H1 (cell line): ENCODE results near the gene RIMKLA. TPM values are rescaled to one million over a fixed set of nuclear protein-coding genes. Genes with fewer than 3 reads are reported as not detected.

Experiments used
- CTCF ChIA-PET: fragments of 300-600 bp; sonication (Branson Sonifier 250); formaldehyde crosslinking; loops from one replicate; lab custom pipeline; 2021; ENCODE audit not compliant: partially characterized antibody; lab: Charles Lee
- POLR2A ChIA-PET: fragments of 300-600 bp; sonication (Branson Sonifier 250); formaldehyde crosslinking; loops from one replicate; lab custom pipeline; 2021; ENCODE audit warnings: inconsistent platforms; ENCODE audit not compliant: partially characterized antibody; lab: Charles Lee
- DNase-seq, 2 experiments: peaks; one replicate each; pipeline versions ENCODE4 v3.0.0 to v3.0.0-alpha.2; 2010 to 2022; ENCODE audit warnings: low spot score in 2 of 2, low read depth in 1 of 2, mixed read lengths in 1 of 2
- FAIRE-seq: peaks from 2 replicates; lab custom pipeline; 2011; peaks lifted over from hg19 to GRCh38; lab: Jason Lieb, UNC
- H2AFZ ChIP-seq: 2 replicates; pipeline ENCODE4 v1.8.1; 2012; ENCODE audit warnings: low read length, inconsistent platforms
- H2AK5ac ChIP-seq: 2 replicates; pipeline ENCODE4 v1.6.1; 2013; ENCODE audit warnings: low read depth, low read length
- H2BK120ac ChIP-seq: replicated peaks from 2 replicates; pipeline ENCODE3; 2013; ENCODE audit warnings: low read depth, low read length, inconsistent platforms
- H2BK12ac ChIP-seq: 2 replicates; pipeline ENCODE4 v1.6.1; 2013; ENCODE audit warnings: low read depth, low read length
- H2BK15ac ChIP-seq: 2 replicates; pipeline ENCODE4 v1.6.1; 2013; ENCODE audit warnings: low read length
- H2BK20ac ChIP-seq: 2 replicates; pipeline ENCODE4 v1.6.1; 2013; ENCODE audit warnings: low read length
- H2BK5ac ChIP-seq: 2 replicates; pipeline ENCODE4 v1.6.1; 2013; ENCODE audit warnings: low read depth, low read length
- H3K14ac ChIP-seq: 2 replicates; pipeline ENCODE4 v1.6.1; 2013; ENCODE audit warnings: inconsistent platforms; ENCODE audit not compliant: insufficient read length
- H3K18ac ChIP-seq: 2 replicates; pipeline ENCODE4 v1.6.1; 2013; ENCODE audit warnings: low read length; ENCODE audit errors: extremely low read depth
- H3K23ac ChIP-seq: 2 replicates; pipeline ENCODE4 v1.6.1; 2013; ENCODE audit warnings: inconsistent platforms; ENCODE audit not compliant: insufficient read length
- H3K23me2 ChIP-seq: 2 replicates; pipeline ENCODE4 v1.6.1; 2013; ENCODE audit warnings: low read depth, low read length
- H3K27ac ChIP-seq: 2 replicates; pipeline ENCODE4 v1.6.1; 2011; ENCODE audit warnings: low read depth, low read length, inconsistent platforms
- H3K27me3 ChIP-seq, 4 experiments: replicated peaks in 1 of 4; 1 replicate in 1 of 4; 2 replicates in 3 of 4; pipeline versions ENCODE4 v1.6.1 to v1.8.1; 2011 to 2013; ENCODE audit warnings: low read length in 3 of 4, mild to moderate bottlenecking in 3 of 4, inconsistent platforms in 2 of 4, mixed read lengths in 2 of 4, moderate library complexity in 1 of 4; ENCODE audit not compliant: control insufficient read depth in 3 of 4, insufficient read depth in 3 of 4; ENCODE audit errors: extremely low read depth in 1 of 4
- H3K36me3 ChIP-seq, 4 experiments: 2 replicates each; pipeline versions ENCODE4 v1.6.1 to v1.8.1; 2011 to 2013; ENCODE audit warnings: mild to moderate bottlenecking in 4 of 4, low read length in 3 of 4, moderate library complexity in 2 of 4, control low read depth in 1 of 4, inconsistent platforms in 1 of 4; ENCODE audit not compliant: insufficient read depth in 4 of 4, control insufficient read depth in 2 of 4
- H3K4ac ChIP-seq: replicated peaks from 2 replicates; pipeline ENCODE3; 2013; ENCODE audit warnings: low read length, low read depth, mixed read lengths, inconsistent platforms; ENCODE audit not compliant: insufficient read length
- H3K4me1 ChIP-seq, 4 experiments: replicated peaks in 1 of 4; 1 replicate in 1 of 4; 2 replicates in 3 of 4; pipeline versions ENCODE4 v1.6.1 to v1.8.1; 2011 to 2013; ENCODE audit warnings: low read length in 3 of 4, inconsistent platforms in 2 of 4, mixed read lengths in 1 of 4; ENCODE audit not compliant: insufficient read depth in 4 of 4, control insufficient read depth in 3 of 4
- H3K4me2 ChIP-seq, 2 experiments: 2 replicates each; pipeline versions ENCODE4 v1.6.1 to v1.8.1; 2011 to 2013; ENCODE audit warnings: low read depth in 2 of 2, low read length in 2 of 2, control low read depth in 1 of 2, inconsistent platforms in 1 of 2, mild to moderate bottlenecking in 1 of 2; ENCODE audit not compliant: insufficient read depth in 1 of 2
- H3K4me3 ChIP-seq, 4 experiments: fragments of 200-600, 300-600 bp in 1 of 4; sonication (generic), shearing (Covaris generic), sonication (Bioruptor Twin) in 1 of 4; 2 replicates each; pipeline versions ENCODE4 v1.5.1 to v1.8.1; 2011 to 2016; ENCODE audit warnings: low read length in 4 of 4, low read depth in 3 of 4, control low read depth in 2 of 4, inconsistent platforms in 2 of 4, mild to moderate bottlenecking in 2 of 4, mixed read lengths in 1 of 4, moderate library complexity in 1 of 4; ENCODE audit not compliant: insufficient read depth in 2 of 4; ENCODE audit errors: extremely low read depth in 1 of 4
- H3K56ac ChIP-seq: replicated peaks from 2 replicates; pipeline ENCODE3; 2013; ENCODE audit warnings: low read depth, mild to moderate bottlenecking, mixed read lengths, low read length, inconsistent platforms; ENCODE audit not compliant: insufficient read length
- H3K79me1 ChIP-seq: 2 replicates; pipeline ENCODE4 v1.6.1; 2013; ENCODE audit warnings: low read depth, low read length, control low read depth
- H3K79me2 ChIP-seq, 2 experiments: 2 replicates each; pipeline versions ENCODE4 v1.6.1 to v1.8.1; 2012 to 2013; ENCODE audit warnings: low read length in 2 of 2, mild to moderate bottlenecking in 2 of 2, inconsistent platforms in 1 of 2; ENCODE audit not compliant: insufficient read depth in 2 of 2, control insufficient read depth in 1 of 2
- H3K9ac ChIP-seq, 4 experiments: replicated peaks in 1 of 4; 1 replicate in 1 of 4; 2 replicates in 3 of 4; pipeline versions ENCODE4 v1.6.1 to v1.8.1; 2011 to 2013; ENCODE audit warnings: low read depth in 3 of 4, low read length in 3 of 4, control low read depth in 2 of 4, mild to moderate bottlenecking in 2 of 4, moderate library complexity in 2 of 4, inconsistent platforms in 1 of 4; ENCODE audit errors: extremely low read depth in 1 of 4
- H3K9me3 ChIP-seq, 2 experiments: 2 replicates each; pipeline versions ENCODE4 v1.6.1 to v1.8.1; 2012 to 2013; ENCODE audit warnings: mild to moderate bottlenecking in 2 of 2, moderate library complexity in 2 of 2, control low read depth in 1 of 2, inconsistent platforms in 1 of 2, low read depth in 1 of 2, low read length in 1 of 2, mixed read lengths in 1 of 2; ENCODE audit not compliant: insufficient read depth in 2 of 2
- H4K20me1 ChIP-seq, 2 experiments: replicated peaks in 1 of 2; 2 replicates each; pipeline versions ENCODE3 to v1.8.1; 2011 to 2013; ENCODE audit warnings: inconsistent platforms in 2 of 2, low read length in 2 of 2, mild to moderate bottlenecking in 1 of 2; ENCODE audit not compliant: insufficient read depth in 2 of 2, control insufficient read depth in 1 of 2
- H4K5ac ChIP-seq: 2 replicates; pipeline ENCODE4 v1.6.1; 2013; ENCODE audit warnings: low read length, low read depth, mixed read lengths, inconsistent platforms; ENCODE audit not compliant: insufficient read length
- H4K8ac ChIP-seq: 2 replicates; pipeline ENCODE4 v1.8.0; 2013; ENCODE audit warnings: mild to moderate bottlenecking, moderate library complexity, low read length, inconsistent platforms; ENCODE audit not compliant: insufficient read depth; ENCODE audit errors: extremely low read depth
- H4K91ac ChIP-seq: replicated peaks from 2 replicates; pipeline ENCODE3; 2013; ENCODE audit warnings: low read length, mixed read lengths, inconsistent platforms; ENCODE audit not compliant: insufficient read length
- BACH1 ChIP-seq: IDR thresholded peaks from 2 replicates; pipeline ENCODE4 v1.6.1; 2012; ENCODE audit warnings: low read length, improper control_type of control experiment
- BCL11A ChIP-seq, 2 experiments: IDR thresholded peaks; one replicate each; pipeline ENCODE4 v1.6.1; 2011; ENCODE audit warnings: low read depth in 2 of 2, low read length in 2 of 2, mild to moderate bottlenecking in 2 of 2
- CBX5 ChIP-seq: fragments of 300-800, 300-1000 bp; sonication (generic); IDR thresholded peaks from 2 replicates; pipeline ENCODE4 v1.7.1; 2016; ENCODE audit warnings: antibody characterized with exemption, low read length, low read depth
- FOSL1 ChIP-seq: IDR thresholded peaks from 2 replicates; pipeline ENCODE4 v1.6.1; 2011; ENCODE audit warnings: mild to moderate bottlenecking, low read depth, low read length, moderate library complexity; ENCODE audit not compliant: insufficient read depth
- KDM4A ChIP-seq: IDR thresholded peaks from one replicate; pipeline ENCODE4 v1.7.1; 2012; ENCODE audit warnings: low read depth, mild to moderate bottlenecking, moderate library complexity, low read length, inconsistent platforms; ENCODE audit not compliant: severe bottlenecking
- KDM5A ChIP-seq: fragments of 200-600 bp; IDR thresholded peaks from 2 replicates; pipeline ENCODE4 v1.7.1; 2012; ENCODE audit warnings: mild to moderate bottlenecking, low read length, inconsistent platforms, mixed read lengths
- PHF8 ChIP-seq: fragments of 200-600 bp; sonication (generic); conservative IDR thresholded peaks from 2 replicates; pipeline ENCODE4 v1.7.1; 2012; ENCODE audit warnings: low read depth, mild to moderate bottlenecking, inconsistent platforms, low read length, moderate library complexity
- SIN3A ChIP-seq, 2 experiments: IDR thresholded peaks in 1 of 2; conservative IDR thresholded peaks in 1 of 2; 2 replicates each; pipeline ENCODE4 v1.6.1; 2011 to 2012; ENCODE audit warnings: low read length in 2 of 2, improper control_type of control experiment in 1 of 2, low read depth in 1 of 2, mild to moderate bottlenecking in 1 of 2
- SRF ChIP-seq: IDR thresholded peaks from 2 replicates; pipeline ENCODE4 v1.6.1; 2011; ENCODE audit warnings: mild to moderate bottlenecking, low read depth, low read length, moderate library complexity
- WGBS, 2 experiments: shearing (Covaris generic) in 1 of 2; methylation state at CpG; one replicate each; pipeline versions ENCODE4 v1.1.6 to v1.1.7; 2013 to 2015; ENCODE audit warnings: low lambda C conversion rate in 2 of 2, mixed read lengths in 2 of 2, inconsistent platforms in 1 of 2, low coverage in 1 of 2, missing lambda C conversion rate in 1 of 2; ENCODE audit not compliant: insufficient replicate concordance in 2 of 2, insufficient coverage in 1 of 2, insufficient read length in 1 of 2; ENCODE audit errors: extremely low coverage in 1 of 2, missing lambda C conversion rate in 1 of 2; 5-methylcytosine and 5-hydroxymethylcytosine counted together
- polyA plus RNA-seq, 7 experiments: library from polyadenylated mRNA; depleted of rRNA in 3 of 7; stranded (reverse) in 5 of 7; unstranded in 2 of 7; fragments of >200 nt in 5 of 7; fragments of 200-250 nt in 2 of 7; gene quantifications; 1 replicate in 5 of 7; 2 replicates in 1 of 7; 4 replicates in 1 of 7; pipeline versions ENCODE4 v1.2.1 to v1.2.3, GENCODE V29; 2011 to 2013; ENCODE audit warnings: missing spikeins in 2 of 7, mixed read lengths in 2 of 7
- total RNA-seq: library from RNA; stranded (reverse); fragmentation: NEBNext Ultra II Directional; extraction: Animal tissue kit (Norgen Biotek cat#: 25700); gene quantifications from 2 replicates; pipeline ENCODE4 v1.2.1, GENCODE V29; 2021
- TF ChIP-seq, protein P1 (sequence below): IDR thresholded peaks from 2 replicates; pipeline ENCODE4 v1.6.1; 2011; ENCODE audit warnings: low read length, improper control_type of control experiment

Gene RIMKLA
- total and polyA plus RNA-seq, 2 of the 8 experiments (the other 6 are each of a cell fraction or from before 2014, with no cell fraction given), result 3.2 to 5.8 TPM

DNA sequence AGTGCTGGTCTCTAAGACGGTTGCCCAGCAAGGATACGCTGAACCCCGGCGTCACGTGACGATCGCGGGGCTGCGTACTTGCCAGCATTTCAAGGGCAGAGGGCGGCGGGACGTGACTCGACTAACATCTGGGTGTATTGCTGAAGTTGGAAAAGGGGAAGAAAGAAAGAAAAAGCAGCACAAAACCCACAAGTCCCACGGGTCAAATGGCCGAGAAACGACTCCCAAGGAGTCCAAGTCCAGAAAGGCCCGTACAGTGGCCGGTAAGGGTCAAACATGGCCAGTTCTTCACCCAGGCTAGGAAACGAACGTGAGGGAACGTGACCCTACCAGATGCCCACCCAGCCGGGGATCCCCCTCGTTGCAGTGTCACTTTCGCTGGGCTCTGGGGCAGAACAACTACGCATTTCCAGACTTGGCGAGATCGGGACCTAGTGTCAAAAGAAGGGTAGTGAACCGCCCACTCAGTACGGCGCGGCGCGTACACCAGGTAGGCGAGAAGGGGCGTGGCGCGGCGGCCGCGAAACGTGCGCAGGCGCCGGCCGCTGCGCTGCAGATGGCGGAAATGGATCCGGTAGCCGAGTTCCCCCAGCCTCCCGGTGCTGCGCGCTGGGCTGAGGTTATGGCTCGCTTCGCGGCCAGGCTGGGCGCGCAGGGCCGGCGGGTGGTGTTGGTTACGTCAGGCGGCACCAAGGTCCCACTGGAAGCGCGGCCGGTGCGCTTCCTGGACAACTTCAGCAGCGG lies 75.6 kb downstream of the RIMKLA start, which contains the start of the genes PPCS and ZMYND12:
PPCS (plus strand) TSS at position 534 of the 744 bp plus-strand sequence; CDS start at position 557, 23 bp downstream.
ZMYND12 (minus strand) TSS at position 13 of the 744 bp plus-strand sequence. CDS start 25 bp downstream, outside the sequence.
- peak within 1 kb of the TSS; percentile 92; the same call in 1 of the 2 replicates for H2BK12ac ChIP-seq
- DNase-seq (peak in 1 of 2 experiments; percentile 86), FAIRE-seq (no peak)
- no peak within 1 kb of the TSS for H3K23ac ChIP-seq
- no peaks in the 10 kb centered on the region for H3K79me1 ChIP-seq
- H3K9ac ChIP-seq, result peak within 1 kb of the TSS; percentile 68 to 81 (median 79)
- H2BK20ac ChIP-seq, result no peak within 1 kb of the TSS; the same call in 1 of the 2 replicates
- POLR2A ChIA-PET, result interaction anchor here (1.2 kb wide), 1 partner anchor 227 kb away, joined by 4 read pairs; no protein-coding TSS in a partner anchor
- H3K9me3 ChIP-seq, result no peaks in the 10 kb centered on the region
- peak within 1 kb of the TSS; percentile 78 for H4K91ac ChIP-seq
- H3K36me3 ChIP-seq, result peaks cover 0 to 20% (median 4%) of the 10 kb centered on the region in 4 experiments; a peak in 2 of 8 replicates
- H4K8ac ChIP-seq, result peak within 1 kb of the TSS; percentile 87
- peak within 1 kb of the TSS; percentile 82; the same call in 1 of the 2 replicates for H2BK15ac ChIP-seq
- peak within 1 kb of the TSS; percentile 78 for H4K5ac ChIP-seq
- peaks cover 0 to 9% (median 3%) of the 10 kb centered on the region in 4 experiments; a peak in 4 of 7 replicates for H3K4me1 ChIP-seq
- peak within 1 kb of the TSS; percentile 82 for H3K4ac ChIP-seq
- 1% methylated on average over 56 of the region's 66 CpGs; no CpG with 5 or more reads in 1 of the 2 experiments for WGBS, 2 experiments
- H3K23me2 ChIP-seq, result peaks cover 7% of the 10 kb centered on the region
- peak within 1 kb of the TSS; percentile 71 for H3K27ac ChIP-seq
- H3K79me2 ChIP-seq, result no peaks in the 10 kb centered on the region
- H4K20me1 ChIP-seq, result no peaks in the 10 kb centered on the region
- H2BK5ac ChIP-seq, result peak within 1 kb of the TSS; percentile 81
- no peak within 1 kb of the TSS for H2AK5ac ChIP-seq
- H3K4me2 ChIP-seq, result peak within 1 kb of the TSS; percentile 51 to 97
- H2BK120ac ChIP-seq, result no peak within 1 kb of the TSS
- H2AFZ ChIP-seq, result peak within 1 kb of the TSS; percentile 94
- peak within 1 kb of the TSS; percentile 87 for H3K56ac ChIP-seq
- H3K18ac ChIP-seq, result peak within 1 kb of the TSS; percentile 88
- CTCF ChIA-PET, result interaction anchor here (1.1 to 1.4 kb wide), 2 partner anchors 118 to 190 kb away, joined by 3 read pairs; no protein-coding TSS in a partner anchor
- H3K14ac ChIP-seq, result no peak within 1 kb of the TSS
- H3K27me3 ChIP-seq, result no peaks in the 10 kb centered on the region
- H3K4me3 ChIP-seq, result peak within 1 kb of the TSS; percentile 64 to 88 (median 82)
- TF ChIP-seq BCL11A (IDR thresholded peaks at IDR 0.05; ENCODE audit: low read depth in 2 of 2, low read length in 2 of 2), result no peak
- TF ChIP-seq, protein P1, sequence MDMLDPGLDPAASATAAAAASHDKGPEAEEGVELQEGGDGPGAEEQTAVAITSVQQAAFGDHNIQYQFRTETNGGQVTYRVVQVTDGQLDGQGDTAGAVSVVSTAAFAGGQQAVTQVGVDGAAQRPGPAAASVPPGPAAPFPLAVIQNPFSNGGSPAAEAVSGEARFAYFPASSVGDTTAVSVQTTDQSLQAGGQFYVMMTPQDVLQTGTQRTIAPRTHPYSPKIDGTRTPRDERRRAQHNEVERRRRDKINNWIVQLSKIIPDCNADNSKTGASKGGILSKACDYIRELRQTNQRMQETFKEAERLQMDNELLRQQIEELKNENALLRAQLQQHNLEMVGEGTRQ, result peak; percentile 94
- no peak for TF ChIP-seq CBX5
- peak; percentile 90 for TF ChIP-seq PHF8
- TF ChIP-seq BACH1, result peak; percentile 31; the same call in 1 of the 2 replicates
- no peak for TF ChIP-seq SRF
- TF ChIP-seq KDM4A, result peak; percentile 85
- TF ChIP-seq SIN3A (conservative IDR thresholded peaks at IDR 0.05 in 1 of 2, IDR thresholded peaks at IDR 0.05 in 1 of 2; ENCODE audit: low read depth in 1 of 2, low read length in 2 of 2), result peak in 1 of 2 experiments; percentile 14; a peak in 1 of 4 replicates
- TF ChIP-seq FOSL1, result no peak
- no peak for TF ChIP-seq KDM5A
